Transverse colon (tissue), 3 donors: ENCODE measurements around the gene CSTF3.

Experiments used
- CTCF ChIP-seq, 5 experiments: fragments of 200-600 bp in 3 of 5; fragments of 450-650 bp in 2 of 5; sonication (generic) in 3 of 5; IDR thresholded peaks; 1 replicate in 2 of 5; 2 replicates in 3 of 5; pipeline ENCODE4 v1.5.1; 2016 to 2017; ENCODE audit warnings: antibody characterized with exemption in 5 of 5, inconsistent platforms in 3 of 5, mild to moderate bottlenecking in 2 of 5, moderate library complexity in 1 of 5
- EP300 ChIP-seq: sonication (generic); formaldehyde crosslinking; IDR thresholded peaks from one replicate; pipeline ENCODE4 v1.6.1; 2017; ENCODE audit warnings: antibody characterized with exemption, low read depth
- POLR2A ChIP-seq: fragments of 450-650 bp; IDR thresholded peaks from one replicate; pipeline ENCODE4 v1.6.1; 2016; ENCODE audit warnings: antibody characterized with exemption, mild to moderate bottlenecking, moderate library complexity

- TF ChIP-seq EP300 (no peak), POLR2A (no peak), CTCF (IDR thresholded peaks at IDR 0.05) (no peak)
Observed at GRCh38 chr11:33089776-33090175, 71.5 kb downstream of the CSTF3 start.
